22Rv1 (cell line): ENCODE measurements around the gene GMDS.

Experiments used
- CTCF ChIP-seq: fragments of 450-650 bp; IDR thresholded peaks from 2 replicates; pipeline ENCODE4 v1.5.1; 2017; ENCODE audit warnings: mild to moderate bottlenecking
- ZFX ChIP-seq: fragments of 450-650 bp; IDR thresholded peaks from 2 replicates; pipeline ENCODE4 v1.6.1; 2017; ENCODE audit warnings: antibody characterized with exemption, borderline replicate concordance

GRCh38 chr6:2035826-2036709, 209.3 kb downstream of the GMDS start:
- TF ChIP-seq CTCF (no peak), ZFX (no peak)
